Motor neuron (in vitro differentiated cells): ENCODE measurements around the gene MLPH. TPM values are rescaled to one million over a fixed set of nuclear protein-coding genes. Genes with fewer than 3 reads are reported as not detected.

Experiments used
- ATAC-seq, 8 experiments: fragments of 200-7000 bp; cut with Tn5 transposase; replicated peaks in 6 of 8; 2 replicates each; pipeline ENCODE4 v1.8.0; 2021; ENCODE audit warnings: mild to moderate bottlenecking in 8 of 8, moderate library complexity in 8 of 8
- H3K27ac ChIP-seq, 2 donors: fragments of 250-450 bp; sonication (Bioruptor Pico); 2 replicates each; pipeline ENCODE4 v1.9.0; 2021; ENCODE audit warnings: antibody characterized with exemption in 2 of 2, mild to moderate bottlenecking in 2 of 2, moderate library complexity in 1 of 2
- H3K4me1 ChIP-seq, 2 donors: fragments of 250-450 bp; sonication (Bioruptor Pico); replicated peaks in 1 of 2; 2 replicates each; pipeline ENCODE4 v1.6.1; 2021; ENCODE audit warnings: antibody characterized with exemption in 2 of 2, mild to moderate bottlenecking in 2 of 2, moderate library complexity in 1 of 2
- H3K4me3 ChIP-seq, 5 donors: fragments of 250-450 bp; sonication (Bioruptor Pico); 2 replicates each; pipeline ENCODE4 v1.9.0; 2021; ENCODE audit warnings: antibody characterized with exemption in 5 of 5, mild to moderate bottlenecking in 5 of 5, moderate library complexity in 4 of 5
- WGBS, 10 experiments: fragments of 450-650 bp; shearing (Covaris generic); methylation state at CpG; one replicate each; pipeline ENCODE4 v1.0.0; 2022; 5-methylcytosine and 5-hydroxymethylcytosine counted together
- in situ Hi-C, 9 experiments: fragments of 400-800 bp; cut with MboI; loops; one replicate each; pipeline ENCODE4 v1.15.0; 2021; ENCODE audit warnings: low sequenced_read_pairs in 9 of 9, low pct_unique_long_range_greater_than_20kb in 2 of 9; ENCODE audit not compliant: unreplicated experiment in 9 of 9
- total RNA-seq, 8 experiments: library from RNA; unstranded; fragments of 300-600 nt; gene quantifications; 2 replicates each; pipeline versions ENCODE4 v1.2.3 to v1.2.4, GENCODE V29; 2022

MLPH gene
- total RNA-seq, 8 experiments from 2014 or later: 0.11 to 1.3 (median 0.46) TPM; not detected in 1

DNA sequence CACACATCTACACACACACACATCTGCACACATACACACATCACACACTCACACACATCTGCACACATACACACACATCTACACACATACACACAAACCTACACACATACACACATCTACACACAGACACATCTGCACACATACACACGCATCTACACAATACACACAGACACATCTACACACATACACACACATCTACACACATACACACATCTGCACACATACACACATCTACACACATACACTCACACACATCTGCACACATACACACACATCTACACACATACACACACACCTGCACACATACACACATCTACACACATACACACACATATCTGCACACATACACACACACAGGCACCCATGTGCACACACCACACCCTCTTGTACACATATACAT is 78.9 kb downstream of the MLPH start:
- Histone ChIP-seq H3K4me1 (no peaks in the 10 kb centered on the region), H3K27ac (no peak overlapping the region), H3K4me3 (no peak overlapping the region)
- no peak for ATAC-seq
- in situ Hi-C loops: loop anchor here in 1 of 9 experiments (25.0 kb wide), 1 partner anchor 454 kb away; no protein-coding TSS in a partner anchor
- WGBS, 10 experiments: 67% methylated on average over 1 of the region's 1 CpG; no CpG with 5 or more reads in 9 of the 10 experiments

DNA sequence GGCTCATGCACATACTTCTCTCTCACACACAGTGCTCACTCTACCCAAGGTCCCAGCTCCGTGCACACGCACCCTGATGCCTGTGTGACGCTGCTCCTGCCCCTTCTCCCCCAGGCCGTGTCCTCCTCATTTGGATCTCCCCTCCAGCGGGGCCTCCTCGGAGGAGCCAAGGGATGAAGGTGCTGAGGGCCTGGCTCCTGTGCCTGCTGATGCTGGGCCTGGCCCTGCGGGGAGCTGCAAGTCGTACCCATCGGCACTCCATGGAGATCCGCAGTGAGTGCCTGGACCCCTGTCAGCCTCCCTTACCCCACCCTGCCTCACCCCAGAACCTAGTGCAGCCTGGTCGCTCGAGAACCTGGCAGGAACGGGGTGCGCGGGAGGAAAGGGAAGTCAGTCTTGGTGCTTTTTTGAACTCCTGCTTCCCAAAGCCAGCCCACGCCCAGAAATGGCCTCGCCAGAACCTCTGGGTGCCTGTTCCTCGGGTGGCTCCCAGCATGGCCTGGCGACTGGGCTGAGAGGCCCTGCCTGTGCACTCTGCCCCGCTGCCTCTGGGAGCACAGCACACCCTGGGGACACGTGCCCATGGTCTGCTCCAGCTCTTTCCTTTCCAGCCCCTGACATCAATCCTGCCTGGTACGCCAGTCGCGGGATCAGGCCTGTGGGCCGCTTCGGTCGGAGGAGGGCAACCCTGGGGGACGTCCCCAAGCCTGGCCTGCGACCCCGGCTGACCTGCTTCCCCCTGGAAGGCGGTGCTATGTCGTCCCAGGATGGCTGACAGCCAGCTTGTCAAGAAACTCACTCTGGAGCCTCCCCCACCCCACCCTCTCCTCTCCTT is 79.6 kb downstream of the MLPH start, which contains the start of gene PRLH:
Gene PRLH (plus strand): TSS at position 174 of the 835 bp plus-strand sequence. CDS start 0 bp downstream, at position 174.
- no peak within 1 kb of the TSS for H3K4me3 ChIP-seq
- ATAC-seq: no peak
- no peak within 1 kb of the TSS for H3K27ac ChIP-seq
- in situ Hi-C loops: loop anchor here in 1 of 9 experiments (25.0 kb wide), 1 partner anchor 454 kb away; no protein-coding TSS in a partner anchor
- 20 to 90% (median 75%) methylated on average over 1 to 6 of the region's 32 CpGs; no CpG with 5 or more reads in 6 of the 10 experiments for WGBS, 10 experiments
- no peaks in the 10 kb centered on the region for H3K4me1 ChIP-seq

DNA sequence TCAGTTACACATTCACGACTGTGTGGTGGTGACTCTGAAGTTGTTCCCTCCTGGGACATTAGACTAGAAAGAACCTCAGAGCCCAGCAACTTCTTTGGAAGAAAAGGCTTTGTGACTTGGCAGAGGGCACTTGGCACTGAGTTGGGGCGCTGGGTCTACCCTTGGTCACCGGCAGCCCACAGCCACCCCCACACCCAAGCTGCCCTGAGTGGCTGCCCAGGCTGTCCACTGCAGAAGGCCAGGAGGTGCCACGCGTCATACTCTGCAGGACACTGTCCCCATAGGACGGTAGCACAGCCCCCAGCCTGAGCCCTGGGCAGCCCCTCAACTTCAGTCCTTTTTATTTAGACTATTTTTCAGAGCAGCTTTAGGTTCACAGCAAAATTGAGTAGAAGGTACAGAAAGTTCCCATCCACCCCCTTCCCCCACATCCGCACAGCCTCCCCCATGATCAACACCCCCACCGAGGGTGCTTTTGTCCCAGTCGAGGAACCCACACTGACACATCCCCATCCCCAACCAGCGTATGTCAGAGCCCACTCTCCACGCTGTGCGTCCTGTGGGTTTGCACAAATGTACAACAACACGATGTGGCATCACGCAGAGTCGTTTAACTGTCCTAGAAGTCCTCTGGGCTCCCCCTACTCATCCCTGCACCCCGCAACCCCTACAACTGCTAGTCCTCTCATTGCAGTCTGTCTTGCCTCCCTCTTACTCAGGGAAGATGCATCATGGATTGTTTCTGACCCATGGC is 80.4 kb downstream of the MLPH start:
- no peaks in the 10 kb centered on the region for H3K4me1 ChIP-seq
- H3K4me3 ChIP-seq: no peak overlapping the region
- in situ Hi-C loops: loop anchor here in 1 of 9 experiments (25.0 kb wide), 1 partner anchor 455 kb away; no protein-coding TSS in a partner anchor
- H3K27ac ChIP-seq: no peak overlapping the region
- no peak for ATAC-seq
- 40 to 100% (median 64%) methylated on average over 1 to 5 of the region's 16 CpGs; no CpG with 5 or more reads in 5 of the 10 experiments for WGBS, 10 experiments

DNA sequence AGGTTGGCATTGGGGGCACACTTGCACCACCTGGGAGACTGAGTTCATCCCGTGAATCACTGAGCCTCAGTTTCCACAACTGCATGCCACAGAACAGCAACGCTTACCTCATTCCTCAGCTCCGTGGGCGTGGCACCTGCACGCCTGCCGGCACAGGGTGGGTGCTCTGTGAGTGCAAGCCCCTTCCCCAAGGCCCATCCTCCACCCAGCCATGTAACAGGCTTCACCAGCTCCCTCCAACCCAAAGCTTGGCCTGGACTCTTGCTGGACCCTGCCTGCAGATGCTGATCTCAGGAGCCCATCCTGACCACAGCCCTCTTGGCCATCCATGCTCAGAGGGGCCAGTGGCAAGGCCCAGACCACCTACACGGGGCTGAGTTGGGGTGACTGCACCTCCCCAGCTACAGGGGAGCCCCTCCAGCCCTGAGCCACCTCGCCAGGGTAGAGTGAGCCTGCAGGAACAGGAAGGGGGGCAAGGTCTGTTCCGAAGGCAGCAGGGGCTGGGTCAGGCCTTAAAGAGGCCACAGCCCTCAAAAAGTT is 81.1 kb downstream of the MLPH start:
- no peak for ATAC-seq
- in situ Hi-C loops: loop anchor here in 1 of 9 experiments (25.0 kb wide), 1 partner anchor 456 kb away; no protein-coding TSS in a partner anchor
- Histone ChIP-seq H3K4me3 (no peak overlapping the region), H3K4me1 (no peaks in the 10 kb centered on the region), H3K27ac (no peak overlapping the region)
- 20 to 85% (median 60%) methylated on average over 1 to 6 of the region's 9 CpGs; no CpG with 5 or more reads in 6 of the 10 experiments for WGBS, 10 experiments

DNA sequence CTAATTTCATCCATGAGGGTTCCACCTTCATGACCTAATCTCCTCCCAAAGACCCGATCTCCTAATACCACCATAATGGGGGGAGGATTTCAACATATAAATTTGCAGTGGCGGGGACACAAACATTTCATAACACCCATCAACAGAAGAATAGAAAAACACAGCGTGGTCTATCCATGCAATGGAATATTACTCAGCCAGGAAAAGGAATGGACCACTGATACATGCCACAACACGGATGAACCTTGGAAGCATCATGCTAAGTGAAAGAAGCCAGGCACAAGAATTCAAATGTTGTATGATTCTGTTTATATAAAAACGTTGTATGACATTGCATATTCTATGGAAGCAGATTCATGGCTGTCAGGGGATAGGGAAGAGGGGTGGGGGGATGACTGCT is 82.0 kb downstream of the MLPH start:
- in situ Hi-C loops: loop anchor here in 1 of 9 experiments (25.0 kb wide), 1 partner anchor 457 kb away; no protein-coding TSS in a partner anchor
- H3K4me3 ChIP-seq: no peak overlapping the region
- 60 to 100% (median 78%) methylated on average over 1 to 5 of the region's 5 CpGs; no CpG with 5 or more reads in 2 of the 10 experiments for WGBS, 10 experiments
- ATAC-seq: no peak
- no peaks in the 10 kb centered on the region for H3K4me1 ChIP-seq
- H3K27ac ChIP-seq: no peak overlapping the region

DNA sequence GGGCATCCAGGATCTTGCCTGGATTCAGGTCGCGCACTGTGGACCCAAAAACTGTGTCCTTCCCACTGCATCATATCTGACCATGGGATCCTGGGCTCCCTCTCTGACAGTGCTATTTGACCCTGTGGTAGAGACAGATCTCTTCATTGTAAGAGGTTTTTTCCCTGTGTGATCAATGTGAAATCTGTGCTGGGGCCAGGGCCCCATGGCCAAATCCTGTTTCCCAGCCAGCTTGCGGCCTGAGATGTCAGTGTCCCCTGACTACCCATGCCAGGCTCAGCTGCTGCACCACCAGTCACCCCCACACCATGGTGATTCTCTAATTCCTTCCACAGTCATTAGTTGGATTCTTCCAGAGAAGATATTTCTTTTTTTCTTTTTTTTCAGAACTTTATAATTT is 82.8 kb downstream of the MLPH start:
- no peaks in the 10 kb centered on the region for H3K4me1 ChIP-seq
- H3K27ac ChIP-seq: no peak overlapping the region
- WGBS, 10 experiments: 67 to 100% (median 85%) methylated on average over 1 to 3 of the region's 3 CpGs; no CpG with 5 or more reads in 4 of the 10 experiments
- in situ Hi-C loops: loop anchor here in 3 of 9 experiments (5.0 to 25.0 kb wide), 4 partner anchors 58 to 458 kb away; no protein-coding TSS in a partner anchor
- ATAC-seq: no peak
- no peak overlapping the region for H3K4me3 ChIP-seq

DNA sequence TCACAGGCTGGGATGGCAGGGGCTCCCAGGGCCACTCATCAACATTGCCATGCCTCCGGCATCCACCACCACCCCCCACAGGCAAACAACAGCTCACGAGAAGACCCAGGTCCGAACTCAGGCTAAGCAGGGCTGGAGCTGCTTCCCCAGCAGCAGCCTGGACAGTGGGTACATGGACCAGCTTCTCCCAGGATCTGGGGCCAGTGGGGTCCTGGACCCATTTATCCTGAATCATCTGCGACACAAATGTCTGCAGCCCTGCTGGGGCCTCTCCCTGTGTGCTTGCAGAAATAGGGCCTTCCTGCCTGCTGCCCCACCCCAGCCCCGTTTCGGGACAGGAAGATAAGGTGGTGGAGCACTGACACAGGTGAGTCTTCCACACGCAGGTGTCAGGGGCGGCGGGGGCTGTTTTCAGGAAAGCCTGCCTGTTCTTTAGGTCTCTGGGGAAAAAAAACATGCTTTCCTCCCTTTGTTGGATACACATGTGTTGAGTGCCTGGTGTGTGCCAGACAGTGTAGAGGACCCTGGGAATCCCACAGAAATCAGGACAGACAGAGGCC is 83.8 kb downstream of the MLPH start:
- in situ Hi-C loops: loop anchor here in 3 of 9 experiments (5.0 to 25.0 kb wide), 4 partner anchors 59 to 459 kb away; no protein-coding TSS in a partner anchor
- WGBS, 10 experiments: 52 to 95% (median 75%) methylated on average over 2 to 5 of the region's 9 CpGs; no CpG with 5 or more reads in 5 of the 10 experiments

DNA sequence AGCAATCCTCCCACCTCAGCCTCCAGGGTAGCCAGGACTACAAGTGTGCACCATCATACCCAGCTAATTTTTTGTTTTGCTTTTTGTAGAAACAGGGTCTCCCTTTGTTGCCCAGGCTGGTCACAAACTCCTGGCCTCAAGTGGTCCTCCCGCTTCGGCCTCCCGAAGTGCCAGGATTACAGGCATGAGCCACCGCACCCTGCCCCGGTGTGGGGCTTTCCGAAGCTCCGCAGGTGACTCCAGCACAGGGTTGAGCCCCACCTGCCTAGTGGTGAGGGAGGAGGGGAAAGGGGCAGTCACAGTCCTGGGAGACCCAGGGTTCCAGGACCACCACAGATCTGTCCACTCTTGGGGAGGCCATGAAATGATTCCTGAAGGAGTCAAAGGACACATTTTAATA is 84.5 kb downstream of the MLPH start:
- in situ Hi-C loops: loop anchor here in 3 of 9 experiments (5.0 to 25.0 kb wide), 4 partner anchors 59 to 459 kb away; no protein-coding TSS in a partner anchor
- peak in 3 of 8 experiments; percentile 6 to 16 (median 14) for ATAC-seq
- H3K27ac ChIP-seq: no peak overlapping the region
- WGBS, 10 experiments: 90 to 100% (median 95%) methylated on average over 1 to 7 of the region's 7 CpGs; no CpG with 5 or more reads in 6 of the 10 experiments
- H3K4me1 ChIP-seq: no peaks in the 10 kb centered on the region
- H3K4me3 ChIP-seq: no peak overlapping the region

More for the DNA sequence above, 83.8 kb downstream of the MLPH start:
- H3K27ac ChIP-seq: no peak overlapping the region
- H3K4me3 ChIP-seq: no peak overlapping the region
- no peak for ATAC-seq
- no peaks in the 10 kb centered on the region for H3K4me1 ChIP-seq

DNA sequence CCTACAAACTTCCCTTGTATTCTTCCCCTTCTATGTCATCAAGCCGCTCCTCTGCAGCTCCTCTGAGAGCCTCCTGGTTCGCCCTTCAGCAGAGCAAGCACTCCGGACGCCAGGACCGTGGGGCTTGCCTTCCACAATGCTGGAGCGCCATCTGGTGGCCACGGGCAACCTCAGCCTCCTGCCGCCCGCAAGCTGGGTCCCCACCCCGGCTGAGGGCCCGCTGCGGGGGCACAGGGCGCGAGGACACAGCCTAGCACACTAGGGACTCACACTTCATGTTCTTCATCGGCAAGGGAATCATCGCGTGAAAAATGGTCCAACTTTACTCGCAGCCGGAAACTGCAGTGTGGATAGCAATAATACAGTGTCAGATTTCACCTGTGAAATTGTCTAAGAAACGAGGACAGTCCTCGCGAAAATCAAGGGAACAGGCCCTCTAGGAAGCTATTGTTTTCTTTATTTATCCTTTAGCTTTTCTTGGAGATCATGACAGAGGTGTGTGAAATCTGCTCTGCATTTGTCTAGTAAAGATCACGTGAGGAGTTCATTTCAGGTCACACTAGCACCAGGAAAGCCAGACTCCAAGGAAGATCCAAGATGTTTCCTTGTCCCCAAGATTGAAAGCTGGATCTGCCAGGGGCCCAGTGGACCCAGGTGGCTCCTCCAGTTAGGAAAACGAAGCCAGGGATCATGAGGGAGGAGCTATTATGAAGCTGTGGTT is 85.1 kb downstream of the MLPH start:
- in situ Hi-C loops: loop anchor here in 3 of 9 experiments (5.0 to 25.0 kb wide), 4 partner anchors 60 to 460 kb away; no protein-coding TSS in a partner anchor
- ATAC-seq: peak; percentile 98 to 100 (median 99)
- H3K27ac ChIP-seq: no peak overlapping the region
- H3K4me1 ChIP-seq: no peaks in the 10 kb centered on the region
- 0 to 44% (median 16%) methylated on average over 2 to 11 of the region's 24 CpGs; no CpG with 5 or more reads in 2 of the 10 experiments for WGBS, 10 experiments
- H3K4me3 ChIP-seq: no peak overlapping the region

DNA sequence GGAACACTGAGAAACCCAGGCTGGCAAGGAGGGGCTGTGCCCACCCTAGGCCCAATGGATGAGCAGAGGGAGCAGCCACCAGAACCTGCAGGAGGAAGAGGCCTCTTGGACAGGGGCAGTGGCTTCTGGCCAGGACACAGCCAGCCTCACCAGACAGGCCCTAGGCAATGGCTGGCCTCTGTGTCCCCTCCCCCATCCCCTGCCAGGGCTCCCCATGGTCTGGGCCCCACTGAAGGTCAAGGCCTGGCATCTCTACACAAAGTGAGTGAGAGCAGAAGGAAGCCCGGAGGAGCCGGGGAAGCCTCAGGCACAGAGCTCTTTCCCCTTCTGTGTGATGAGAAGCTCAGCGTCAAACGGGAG is 85.7 kb downstream of the MLPH start:
- ATAC-seq: no peak
- WGBS, 10 experiments: 82 to 88% (median 82%) methylated on average over 2 of the region's 4 CpGs; no CpG with 5 or more reads in 7 of the 10 experiments
- Histone ChIP-seq H3K4me1 (no peaks in the 10 kb centered on the region), H3K4me3 (no peak overlapping the region), H3K27ac (no peak overlapping the region)
- in situ Hi-C loops: loop anchor here in 3 of 9 experiments (5.0 to 25.0 kb wide), 4 partner anchors 60 to 460 kb away; no protein-coding TSS in a partner anchor

DNA sequence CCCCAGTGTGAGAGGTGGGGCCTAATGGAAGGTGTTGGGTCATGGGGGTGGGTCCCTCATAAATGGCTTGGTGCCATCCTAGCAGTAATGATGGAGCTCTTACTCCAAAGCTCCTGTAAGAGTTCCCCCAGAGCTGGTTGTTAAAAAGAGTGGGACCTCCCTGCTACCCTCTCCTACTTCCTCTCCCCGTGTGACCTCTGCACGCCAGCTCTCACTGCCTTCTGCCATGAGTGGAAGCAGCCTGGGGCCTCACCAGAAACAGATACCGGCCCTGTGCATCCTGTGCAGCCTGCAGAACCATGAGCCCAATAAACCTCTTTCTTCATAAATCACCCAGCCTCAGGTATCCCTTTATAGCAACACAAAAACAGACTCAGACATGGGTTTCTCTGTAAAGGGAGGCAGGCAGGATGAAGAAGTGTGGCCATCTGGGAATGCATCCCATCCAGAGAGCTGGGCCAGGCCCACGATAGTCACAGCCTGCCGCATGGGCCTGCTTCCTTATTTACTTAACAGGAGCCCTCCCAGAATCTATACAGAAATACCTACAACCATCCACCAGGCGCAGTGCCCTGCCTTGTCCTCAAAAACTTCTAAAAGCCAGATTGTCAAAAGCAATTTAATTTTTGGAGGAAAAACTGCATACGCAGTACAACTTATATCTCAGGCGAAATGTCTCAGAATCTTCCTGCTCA is 86.8 kb downstream of the MLPH start:
- 0 to 100% (median 91%) methylated on average over 1 to 7 of the region's 8 CpGs for WGBS, 10 experiments
- in situ Hi-C loops: loop anchor here in 3 of 9 experiments (5.0 to 25.0 kb wide), 4 partner anchors 62 to 462 kb away; no protein-coding TSS in a partner anchor
- no peak overlapping the region for H3K4me3 ChIP-seq
- H3K27ac ChIP-seq: no peak overlapping the region
- no peak for ATAC-seq
- no peaks in the 10 kb centered on the region for H3K4me1 ChIP-seq
